ENCODE results near the gene SEC31A.

Gene SEC31A

GRCh38 chr4:82792912-82793649 lies 97.9 kb downstream of the SEC31A start:
- peaks cover 16% of the 10 kb centered on the region for H3K4me1 Mint-ChIP-seq
- peaks cover 11% of the 10 kb centered on the region for H3K36me3 Mint-ChIP-seq (ENCODE audit: low read depth)
- H3K9me3 Mint-ChIP-seq: peaks cover 4% of the 10 kb centered on the region
- TF ChIP-seq CTCF (IDR thresholded peaks at IDR 0.05): no peak
- peaks cover 66% of the 10 kb centered on the region for H3K27me3 Mint-ChIP-seq (ENCODE audit: low read depth, poor library complexity)
- no peak overlapping the region for H3K4me3 Mint-ChIP-seq
- DNase-seq: no peak
- no peak overlapping the region for H3K27ac Mint-ChIP-seq

- no peak overlapping the region for H3K27ac Mint-ChIP-seq
- H3K9me3 Mint-ChIP-seq: peaks cover 4% of the 10 kb centered on the region
- no peak for DNase-seq
- no peak overlapping the region for H3K4me3 Mint-ChIP-seq
- no peak for TF ChIP-seq CTCF (IDR thresholded peaks at IDR 0.05)
- peaks cover 16% of the 10 kb centered on the region for H3K36me3 Mint-ChIP-seq (ENCODE audit: low read depth)
- H3K27me3 Mint-ChIP-seq (ENCODE audit: low read depth, poor library complexity): peaks cover 54% of the 10 kb centered on the region
- H3K4me1 Mint-ChIP-seq: peaks cover 8% of the 10 kb centered on the region
Observed at GRCh38 chr4:82791179-82791578, 99.8 kb downstream of the SEC31A start.

- Mint-ChIP-seq H3K4me1 (peaks cover 17% of the 10 kb centered on the region), H3K36me3 (ENCODE audit: low read depth) (peaks cover 16% of the 10 kb centered on the region), H3K4me3 (no peak overlapping the region), H3K27me3 (ENCODE audit: low read depth, poor library complexity) (peaks cover 46% of the 10 kb centered on the region), H3K27ac (peak overlapping the region; percentile 10), H3K9me3 (no peaks in the 10 kb centered on the region)
- no peak for DNase-seq
- no peak for TF ChIP-seq CTCF (IDR thresholded peaks at IDR 0.05)
Observed at GRCh38 chr4:82790060-82790660, 100.8 kb downstream of the SEC31A start.

- DNase-seq: no peak
- H3K4me3 Mint-ChIP-seq: no peak overlapping the region
- H3K4me1 Mint-ChIP-seq: peaks cover 26% of the 10 kb centered on the region
- H3K9me3 Mint-ChIP-seq: no peaks in the 10 kb centered on the region
- H3K27me3 Mint-ChIP-seq (ENCODE audit: low read depth, poor library complexity): peaks cover 39% of the 10 kb centered on the region
- peaks cover 11% of the 10 kb centered on the region for H3K36me3 Mint-ChIP-seq (ENCODE audit: low read depth)
- no peak overlapping the region for H3K27ac Mint-ChIP-seq
- no peak for TF ChIP-seq CTCF (IDR thresholded peaks at IDR 0.05)
Observed at GRCh38 chr4:82789025-82789776, 101.8 kb downstream of the SEC31A start.

GRCh38 chr4:82787342-82787741 lies 103.6 kb downstream of the SEC31A start:
- Mint-ChIP-seq H3K27me3 (ENCODE audit: low read depth, poor library complexity) (peaks cover 26% of the 10 kb centered on the region), H3K4me3 (no peak overlapping the region), H3K27ac (no peak overlapping the region), H3K9me3 (no peaks in the 10 kb centered on the region), H3K36me3 (ENCODE audit: low read depth) (peaks cover 11% of the 10 kb centered on the region), H3K4me1 (peaks cover 31% of the 10 kb centered on the region)
- TF ChIP-seq CTCF (IDR thresholded peaks at IDR 0.05): no peak
- no peak for DNase-seq
